Neural progenitor cell (in vitro differentiated cells): ENCODE data around the gene SAMD11. TPM values are rescaled to one million over a fixed set of nuclear protein-coding genes. Genes with fewer than 3 reads are reported as not detected.
A peak's percentile ranks its signal among the peaks of the same experiment; 100 is the strongest.

Source experiments
- DNase-seq: peaks from one replicate; pipeline ENCODE4 v3.0.0-alpha.2; 2016; ENCODE audit warnings: low spot score
- H2AFZ ChIP-seq: fragments of 200-600 bp; sonication (generic); replicated peaks from 2 replicates; pipeline ENCODE4 v1.6.1; 2016; ENCODE audit warnings: antibody characterized with exemption
- H3F3A ChIP-seq: fragments of 200-600 bp; sonication (generic); 2 replicates; pipeline ENCODE4 v1.6.1; 2016; ENCODE audit warnings: antibody characterized with exemption, low read depth
- H3K27ac ChIP-seq: fragments of 200-600 bp; sonication (generic); 2 replicates; pipeline ENCODE4 v1.5.1; 2016; ENCODE audit warnings: mild to moderate bottlenecking
- H3K27me3 ChIP-seq: fragments of 200-600 bp; sonication (generic); 2 replicates; pipeline ENCODE4 v1.6.1; 2016; ENCODE audit warnings: mild to moderate bottlenecking, moderate library complexity
- H3K36me3 ChIP-seq: fragments of 200-600 bp; sonication (generic); 2 replicates; pipeline ENCODE4 v1.5.1; 2016
- H3K4me1 ChIP-seq: fragments of 200-600 bp; sonication (generic); 2 replicates; pipeline ENCODE4 v1.6.1; 2016; ENCODE audit warnings: mixed run types
- H3K4me2 ChIP-seq: fragments of 200-600 bp; sonication (generic); 2 replicates; pipeline ENCODE4 v1.6.1; 2016
- H3K4me3 ChIP-seq: fragments of 200-600 bp; sonication (generic); 2 replicates; pipeline ENCODE4 v1.5.1; 2016
- H3K79me2 ChIP-seq: fragments of 200-600 bp; sonication (generic); 2 replicates; pipeline ENCODE4 v1.6.1; 2016; ENCODE audit warnings: low read depth
- H3K9ac ChIP-seq: fragments of 200-600 bp; sonication (generic); 2 replicates; pipeline ENCODE4 v1.6.1; 2016
- H3K9me3 ChIP-seq: fragments of 200-600 bp; sonication (generic); 2 replicates; pipeline ENCODE4 v1.5.1; 2016; ENCODE audit warnings: low read depth
- H4K20me1 ChIP-seq: fragments of 200-600 bp; sonication (generic); 2 replicates; pipeline ENCODE4 v1.6.1; 2016; ENCODE audit warnings: low read depth
- H3K27ac Mint-ChIP-seq: 3 replicates; pipeline ENCODE4 v1.8.0; 2021; ENCODE audit warnings: mixed read lengths
- H3K27me3 Mint-ChIP-seq: 2 replicates; pipeline ENCODE4 v1.8.0; 2022; ENCODE audit warnings: low read depth, mild to moderate bottlenecking, inconsistent platforms, moderate library complexity, mixed read lengths; ENCODE audit not compliant: insufficient read depth
- H3K36me3 Mint-ChIP-seq: 3 replicates; pipeline ENCODE4 v1.8.0; 2021; ENCODE audit warnings: mixed read lengths
- H3K4me1 Mint-ChIP-seq: 3 replicates; pipeline ENCODE4 v1.8.0; 2021; ENCODE audit warnings: mixed read lengths
- H3K4me3 Mint-ChIP-seq: 3 replicates; pipeline ENCODE4 v1.8.0; 2021; ENCODE audit warnings: mild to moderate bottlenecking, moderate library complexity, mixed read lengths
- H3K9me3 Mint-ChIP-seq: 3 replicates; pipeline ENCODE4 v1.8.0; 2020; ENCODE audit warnings: mixed read lengths
- EZH2 ChIP-seq: fragments of 200-600 bp; sonication (generic); IDR thresholded peaks from 2 replicates; pipeline ENCODE4 v1.6.1; 2017; ENCODE audit warnings: antibody characterized with exemption, mild to moderate bottlenecking, moderate library complexity
- EZH2phosphoT487 ChIP-seq: fragments of 200-600 bp; sonication (generic); IDR thresholded peaks from 2 replicates; pipeline ENCODE4 v1.6.1; 2017; ENCODE audit warnings: antibody characterized with exemption
- total RNA-seq: library from RNA; depleted of rRNA; stranded (reverse); fragments of >200 nt; gene quantifications from 2 replicates; pipeline ENCODE4 v1.2.3, GENCODE V29; 2015; ENCODE audit warnings: low replicate concordance
- TF ChIP-seq, protein P1 (sequence below): fragments of 200-600 bp; sonication (generic); IDR thresholded peaks from 2 replicates; pipeline ENCODE4 v1.5.1; 2017; ENCODE audit warnings: antibody characterized with exemption, mild to moderate bottlenecking

SAMD11 gene
- total RNA-seq, 1 donor from 2014 or later: not detected

DNA sequence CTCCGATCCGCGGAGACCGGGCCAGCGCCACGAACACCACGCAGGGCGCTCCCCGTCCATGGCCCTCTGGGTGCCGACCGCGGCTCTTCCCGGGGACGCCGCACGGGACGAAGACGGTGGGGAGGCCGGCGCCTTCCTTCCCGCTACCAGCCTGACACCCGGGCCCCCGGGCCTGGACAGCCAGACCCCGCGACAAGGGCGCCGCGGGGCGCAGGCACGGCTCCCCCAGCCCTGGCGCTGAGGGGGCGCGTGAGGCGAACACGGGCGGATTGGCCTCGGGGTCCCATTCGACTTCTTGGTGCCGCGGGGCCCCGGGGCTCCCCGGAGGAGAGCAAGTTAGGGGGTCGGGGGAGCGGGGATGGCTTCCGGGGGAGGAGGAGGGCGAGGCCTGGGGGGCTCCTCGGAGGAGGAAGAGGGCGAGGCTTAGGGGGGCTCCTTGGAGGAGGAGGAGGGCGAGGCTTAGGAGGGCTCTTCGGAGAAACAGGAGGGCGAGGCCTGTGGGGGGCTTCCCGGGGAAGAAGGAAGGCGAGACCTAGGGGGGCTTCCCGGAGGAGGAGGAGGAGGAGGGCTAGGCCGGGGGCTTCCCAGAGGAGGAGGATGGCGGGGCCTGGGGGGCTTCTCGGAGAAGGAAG lies 36.1 kb downstream of the SAMD11 start:
- peaks cover 22% of the 10 kb centered on the region for H3K79me2 ChIP-seq
- H3K36me3 ChIP-seq: no peaks in the 10 kb centered on the region
- Mint-ChIP-seq H3K4me1 (peaks cover 8% of the 10 kb centered on the region), H3K27ac (no peak overlapping the region), H3K4me3 (peak overlapping the region; percentile 83), H3K36me3 (peaks cover 12% of the 10 kb centered on the region), H3K9me3 (no peaks in the 10 kb centered on the region), H3K27me3 (peaks cover 10% of the 10 kb centered on the region)
- no peak overlapping the region for H3K27ac ChIP-seq
- peak overlapping the region; percentile 92 for H3K4me2 ChIP-seq
- H4K20me1 ChIP-seq: peaks cover 29% of the 10 kb centered on the region
- no peaks in the 10 kb centered on the region for H3K9me3 ChIP-seq
- H3K9ac ChIP-seq: no peak overlapping the region
- H2AFZ ChIP-seq: no peak overlapping the region
- H3K4me1 ChIP-seq: peaks cover 4% of the 10 kb centered on the region
- peak overlapping the region; percentile 87 for H3K4me3 ChIP-seq
- DNase-seq: no peak
- H3F3A ChIP-seq: no peaks in the 10 kb centered on the region
- TF ChIP-seq EZH2phosphoT487 (peak; percentile 71), EZH2 (peak; percentile 84)
- TF ChIP-seq, protein P1, sequence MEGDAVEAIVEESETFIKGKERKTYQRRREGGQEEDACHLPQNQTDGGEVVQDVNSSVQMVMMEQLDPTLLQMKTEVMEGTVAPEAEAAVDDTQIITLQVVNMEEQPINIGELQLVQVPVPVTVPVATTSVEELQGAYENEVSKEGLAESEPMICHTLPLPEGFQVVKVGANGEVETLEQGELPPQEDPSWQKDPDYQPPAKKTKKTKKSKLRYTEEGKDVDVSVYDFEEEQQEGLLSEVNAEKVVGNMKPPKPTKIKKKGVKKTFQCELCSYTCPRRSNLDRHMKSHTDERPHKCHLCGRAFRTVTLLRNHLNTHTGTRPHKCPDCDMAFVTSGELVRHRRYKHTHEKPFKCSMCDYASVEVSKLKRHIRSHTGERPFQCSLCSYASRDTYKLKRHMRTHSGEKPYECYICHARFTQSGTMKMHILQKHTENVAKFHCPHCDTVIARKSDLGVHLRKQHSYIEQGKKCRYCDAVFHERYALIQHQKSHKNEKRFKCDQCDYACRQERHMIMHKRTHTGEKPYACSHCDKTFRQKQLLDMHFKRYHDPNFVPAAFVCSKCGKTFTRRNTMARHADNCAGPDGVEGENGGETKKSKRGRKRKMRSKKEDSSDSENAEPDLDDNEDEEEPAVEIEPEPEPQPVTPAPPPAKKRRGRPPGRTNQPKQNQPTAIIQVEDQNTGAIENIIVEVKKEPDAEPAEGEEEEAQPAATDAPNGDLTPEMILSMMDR: no peak
- H3K27me3 ChIP-seq: peaks cover 31% of the 10 kb centered on the region

DNA sequence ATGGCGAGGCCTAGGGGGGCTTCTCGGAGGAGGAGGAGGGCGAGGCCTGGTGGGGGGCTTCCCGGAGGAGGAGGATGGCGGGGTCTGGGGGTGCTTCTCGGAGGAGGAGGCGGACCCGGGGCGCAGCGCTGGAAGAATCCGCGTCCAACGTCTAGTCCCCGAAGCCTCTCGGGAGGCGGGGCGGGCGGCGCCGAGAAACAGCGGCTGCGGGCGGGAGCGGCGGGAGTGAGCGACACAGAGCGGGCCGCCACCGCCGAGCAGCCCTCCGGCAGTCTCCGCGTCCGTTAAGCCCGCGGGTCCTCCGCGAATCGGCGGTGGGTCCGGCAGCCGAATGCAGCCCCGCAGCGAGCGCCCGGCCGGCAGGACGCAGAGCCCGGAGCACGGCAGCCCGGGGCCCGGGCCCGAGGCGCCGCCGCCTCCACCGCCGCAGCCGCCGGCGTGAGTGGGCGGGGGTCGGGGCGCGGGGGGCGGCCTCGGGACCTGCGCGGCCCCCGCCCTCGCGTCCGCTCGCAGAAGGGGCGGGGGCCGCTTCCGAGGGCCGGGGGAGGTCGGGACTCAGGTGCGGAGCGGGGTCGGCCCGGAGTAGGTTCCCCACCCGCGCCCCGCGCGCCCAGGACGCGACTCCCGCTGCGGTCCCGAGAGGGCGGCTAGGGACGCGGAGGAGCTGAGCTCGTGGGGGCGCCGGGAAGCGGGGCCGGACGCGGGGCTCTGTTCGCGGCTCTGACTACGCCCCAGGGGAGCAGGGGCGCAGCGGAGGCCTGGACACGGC lies 36.8 kb downstream of the SAMD11 start, which contains the start of gene KLHL17:
Gene KLHL17 (plus strand): TSS at position 222 of the 769 bp plus-strand sequence. CDS start 110 bp downstream, at position 332.
- Histone ChIP-seq H3K36me3 (no peaks in the 10 kb centered on the region), H2AFZ (no peak within 1 kb of the TSS), H3F3A (no peaks in the 10 kb centered on the region), H3K27me3 (peaks cover 38% of the 10 kb centered on the region), H3K4me2 (peak within 1 kb of the TSS; percentile 92), H3K79me2 (peaks cover 22% of the 10 kb centered on the region), H3K9me3 (no peaks in the 10 kb centered on the region), H3K4me1 (peaks cover 4% of the 10 kb centered on the region), H4K20me1 (peaks cover 36% of the 10 kb centered on the region), H3K9ac (no peak within 1 kb of the TSS), H3K4me3 (peak within 1 kb of the TSS; percentile 87), H3K27ac (no peak within 1 kb of the TSS)
- Mint-ChIP-seq H3K36me3 (peaks cover 8% of the 10 kb centered on the region), H3K9me3 (no peaks in the 10 kb centered on the region), H3K4me3 (peak within 1 kb of the TSS; percentile 83), H3K27me3 (peaks cover 15% of the 10 kb centered on the region), H3K27ac (no peak within 1 kb of the TSS), H3K4me1 (peaks cover 8% of the 10 kb centered on the region)
- DNase-seq: peak; percentile 87
- TF ChIP-seq EZH2 (no peak), EZH2phosphoT487 (no peak)
- TF ChIP-seq, protein P1: no peak

DNA sequence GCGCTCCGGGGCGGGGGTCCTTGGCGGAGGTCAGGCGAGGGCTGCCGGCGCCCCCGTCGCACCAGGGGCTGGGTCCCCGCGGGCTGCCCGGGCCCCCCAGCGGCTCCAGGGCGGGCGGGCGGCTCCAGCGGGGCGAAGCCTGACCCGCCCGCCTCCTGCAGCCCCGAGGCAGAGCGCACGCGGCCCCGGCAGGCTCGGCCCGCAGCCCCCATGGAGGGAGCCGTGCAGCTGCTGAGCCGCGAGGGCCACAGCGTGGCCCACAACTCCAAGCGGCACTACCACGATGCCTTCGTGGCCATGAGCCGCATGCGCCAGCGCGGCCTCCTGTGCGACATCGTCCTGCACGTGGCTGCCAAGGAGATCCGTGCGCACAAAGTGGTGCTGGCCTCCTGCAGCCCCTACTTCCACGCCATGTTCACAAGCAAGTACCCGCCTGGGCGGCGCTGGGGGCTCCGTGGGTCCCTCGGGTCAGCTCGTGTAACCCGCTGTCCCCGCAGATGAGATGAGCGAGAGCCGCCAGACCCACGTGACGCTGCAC lies 37.5 kb downstream of the SAMD11 start:
- peak; percentile 55 for DNase-seq
- Mint-ChIP-seq H3K4me3 (peak overlapping the region; percentile 78), H3K4me1 (peaks cover 8% of the 10 kb centered on the region), H3K27me3 (peaks cover 20% of the 10 kb centered on the region), H3K9me3 (no peaks in the 10 kb centered on the region), H3K36me3 (peaks cover 8% of the 10 kb centered on the region), H3K27ac (no peak overlapping the region)
- no peaks in the 10 kb centered on the region for H3K36me3 ChIP-seq
- peaks cover 22% of the 10 kb centered on the region for H3K79me2 ChIP-seq
- TF ChIP-seq, protein P1: no peak
- TF ChIP-seq EZH2phosphoT487 (no peak), EZH2 (no peak)
- no peak overlapping the region for H3K27ac ChIP-seq
- peak overlapping the region; percentile 87 for H3K4me3 ChIP-seq
- no peak overlapping the region for H3K9ac ChIP-seq
- peaks cover 41% of the 10 kb centered on the region for H4K20me1 ChIP-seq
- H2AFZ ChIP-seq: no peak overlapping the region
- peak overlapping the region; percentile 92 for H3K4me2 ChIP-seq
- H3K4me1 ChIP-seq: peaks cover 6% of the 10 kb centered on the region
- no peaks in the 10 kb centered on the region for H3K9me3 ChIP-seq
- no peaks in the 10 kb centered on the region for H3F3A ChIP-seq
- H3K27me3 ChIP-seq: peaks cover 45% of the 10 kb centered on the region
